K562 (cell line): ENCODE results near the gene OPTN. TPM values are rescaled to one million over a fixed set of nuclear protein-coding genes. Genes with fewer than 3 reads are reported as not detected.

Experiments
- ATAC-seq: fragments of 200-7000 bp; cut with Tn5 transposase; 3 replicates; pipeline ENCODE4 v1.9.1; 2020; ENCODE audit warnings: moderate library complexity
- BruUV-seq: library from RNA; stranded (reverse); fragments of 400-500 nt; replicated peaks from 2 replicates; lab custom pipeline; 2021; lab: Mats Ljungman, UMichigan
- CTCF ChIA-PET: fragments of 300-600 bp; formaldehyde crosslinking; extraction: SDS; loops from one replicate; lab custom pipeline; 2021; ENCODE audit warnings: low intra/inter-chr PET ratio; lab: Yijun Ruan, JAX
- POLR2A ChIA-PET: fragments of 300-600, 350-650 bp; sonication (Branson Sonifier 250); formaldehyde crosslinking; extraction: SDS; loops from one replicate; lab custom pipeline; 2021; ENCODE audit warnings: antibody characterized with exemption, inconsistent platforms; lab: Yijun Ruan, JAX
- DNase-seq, 4 experiments: peaks; one replicate each; pipeline versions ENCODE4 v3.0.0 to v3.0.0-alpha.2; 2011 to 2018; ENCODE audit warnings: low spot score in 3 of 4, mixed read lengths in 3 of 4; ENCODE audit errors: extremely low read depth in 1 of 4
- FAIRE-seq: peaks from 2 replicates; lab custom pipeline; 2011; peaks lifted over from hg19 to GRCh38; lab: Jason Lieb, UNC
- H2AFZ ChIP-seq: 2 replicates; pipeline ENCODE4 v1.6.0; 2011; ENCODE audit warnings: low read depth, low read length, control low read depth, inconsistent platforms
- H3K27ac ChIP-seq: fragments of 200-600 bp; 3 replicates; pipeline ENCODE4 v1.8.0; 2011; ENCODE audit warnings: low read depth, mild to moderate bottlenecking, control low read depth, inconsistent platforms, low read length, moderate library complexity, mixed read lengths; ENCODE audit errors: extremely low read depth
- H3K27me3 ChIP-seq, 2 experiments: fragments of 300-600 bp in 1 of 2; 2 replicates in 1 of 2; 3 replicates in 1 of 2; pipeline versions ENCODE4 v1.6.0 to v1.8.0; 2011; ENCODE audit warnings: inconsistent platforms in 2 of 2, low read length in 2 of 2, mild to moderate bottlenecking in 1 of 2, mixed read lengths in 1 of 2, moderate library complexity in 1 of 2; ENCODE audit not compliant: control insufficient read depth in 2 of 2, insufficient read depth in 2 of 2
- H3K36me3 ChIP-seq: fragments of 300-600 bp; 3 replicates; pipeline ENCODE4 v1.8.0; 2011; ENCODE audit warnings: mild to moderate bottlenecking, low read length, inconsistent platforms; ENCODE audit not compliant: control insufficient read depth, insufficient read depth
- H3K4me1 ChIP-seq, 2 experiments: fragments of 200-600 bp in 1 of 2; replicated peaks in 1 of 2; 2 replicates in 1 of 2; 3 replicates in 1 of 2; pipeline versions ENCODE4 v1.5.1 to v1.8.0; 2011; ENCODE audit warnings: inconsistent platforms in 2 of 2, low read length in 2 of 2, mild to moderate bottlenecking in 1 of 2, mixed read lengths in 1 of 2, moderate library complexity in 1 of 2; ENCODE audit not compliant: control insufficient read depth in 2 of 2, insufficient read depth in 2 of 2
- H3K4me2 ChIP-seq: 2 replicates; pipeline ENCODE4 v1.6.1; 2011; ENCODE audit warnings: low read length, control low read depth, inconsistent platforms, mixed read lengths; ENCODE audit not compliant: insufficient read depth
- H3K4me3 ChIP-seq: fragments of 200-600 bp; sonication (generic), shearing (Covaris generic); 2 replicates; pipeline ENCODE4 v1.5.1; 2016; ENCODE audit warnings: control low read depth, inconsistent platforms
- H3K79me2 ChIP-seq: fragments of 200-600 bp; 3 replicates; pipeline ENCODE4 v1.8.0; 2011; ENCODE audit warnings: low read length, inconsistent platforms; ENCODE audit not compliant: control insufficient read depth, insufficient read depth
- H3K9ac ChIP-seq, 2 experiments: 2 replicates each; pipeline versions ENCODE4 v1.6.0 to v1.6.1; 2011; ENCODE audit warnings: low read depth in 2 of 2, low read length in 2 of 2, control low read depth in 1 of 2, inconsistent platforms in 1 of 2, mild to moderate bottlenecking in 1 of 2, mixed read lengths in 1 of 2; ENCODE audit not compliant: insufficient read depth in 1 of 2
- H3K9me1 ChIP-seq: one replicate; pipeline ENCODE4 v1.6.0; 2011; ENCODE audit warnings: inconsistent platforms, mild to moderate bottlenecking, low read length, moderate library complexity; ENCODE audit not compliant: control insufficient read depth, insufficient read depth
- H3K9me3 ChIP-seq: replicated peaks from 2 replicates; pipeline ENCODE4 v1.5.1; 2011; ENCODE audit warnings: low read depth, low read length, inconsistent platforms; ENCODE audit not compliant: control insufficient read depth, insufficient read depth
- H4K20me1 ChIP-seq: replicated peaks from 2 replicates; pipeline ENCODE4 v1.6.1; 2011; ENCODE audit warnings: low read length, inconsistent platforms, mixed read lengths; ENCODE audit not compliant: control insufficient read depth, insufficient read depth
- E2F4 ChIP-seq: sonication (generic); formaldehyde crosslinking; IDR thresholded peaks from 2 replicates; pipeline ENCODE4 v1.8.0; 2022; ENCODE audit warnings: mild to moderate bottlenecking, low read depth, missing genetic modification reagents
- EGR1 ChIP-seq: fragments of 450-650 bp; conservative IDR thresholded peaks from 2 replicates; pipeline ENCODE4 v1.6.1; 2017; ENCODE audit warnings: mild to moderate bottlenecking
- NFIC ChIP-seq: fragments of 450-650 bp; IDR thresholded peaks from 2 replicates; pipeline ENCODE4 v1.6.1; 2017; ENCODE audit warnings: mild to moderate bottlenecking, inconsistent platforms
- SP2 ChIP-seq: IDR thresholded peaks from 2 replicates; pipeline ENCODE4 v1.6.1; 2011; ENCODE audit warnings: mild to moderate bottlenecking, low read depth, low read length, moderate library complexity; ENCODE audit not compliant: poor library complexity, severe bottlenecking; ENCODE audit errors: extremely low read depth
- TARDBP ChIP-seq: fragments of 450-650 bp; IDR thresholded peaks from 2 replicates; pipeline ENCODE4 v1.6.1; 2016
- WGBS: fragments of 100-300 bp; shearing (Covaris generic); methylation state at CpG from one replicate; pipeline ENCODE4 v1.1.6; 2016; ENCODE audit warnings: low coverage, mixed read lengths; ENCODE audit not compliant: insufficient coverage; ENCODE audit errors: missing lambda C conversion rate; 5-methylcytosine and 5-hydroxymethylcytosine counted together
- in situ Hi-C: fragments of 300-500 bp; cut with MboI; formaldehyde crosslinking; loops from 4 replicates; pipeline ENCODE4 v1.15.0; 2018; ENCODE audit warnings: inconsistent platforms, mixed read lengths
- intact Hi-C: fragments of 100-400 bp; cut with micrococcal nuclease; formaldehyde crosslinking; loops from 2 replicates; pipeline ENCODE4 v1.14.2; 2022
- polyA plus RNA-seq, 8 experiments: library from polyadenylated mRNA; depleted of rRNA in 4 of 8; stranded (reverse) in 5 of 8; unstranded in 3 of 8; fragments of >200 nt; fragmentation: Nextera tagmentation in 2 of 8; fragmentation: Illumina TruSeq in 1 of 8; extraction: Ambion mirVana in 2 of 8; extraction: Trizol in 1 of 8; gene quantifications; 2 replicates each; pipeline versions ENCODE4 v1.2.1 to v1.2.3, GENCODE V29; 2011 to 2014; ENCODE audit warnings: inconsistent platforms in 1 of 8, missing spikeins in 1 of 8
- total RNA-seq, 7 experiments: library from RNA; depleted of rRNA in 6 of 7; stranded (reverse); fragments of >200 nt in 6 of 7; fragmentation: Illumina TruSeq in 2 of 7; extraction: Trizol in 2 of 7; gene quantifications; 2 replicates each; pipeline versions ENCODE4 v1.2.1 to v1.2.3, GENCODE V29; 2011 to 2021; ENCODE audit warnings: low replicate concordance in 1 of 7

OPTN gene
- total and polyA plus RNA-seq, 9 of the 15 experiments (the other 6 are each of a cell fraction or from before 2014, with no cell fraction given): 2.2 to 6.8 (median 5.0) TPM

GRCh38 chr10:13079776-13080050 is 20.2 kb upstream of the OPTN start:
- WGBS: 0% methylated on average over 2 of the region's 2 CpGs
- BruUV-seq: no TSS peak
- no peak for DNase-seq
- POLR2A ChIA-PET: no interaction called here
- Histone ChIP-seq H3K4me2 (no peak overlapping the region), H3K79me2 (no peaks in the 10 kb centered on the region), H2AFZ (no peak overlapping the region), H3K27ac (no peak overlapping the region), H4K20me1 (no peaks in the 10 kb centered on the region), H3K36me3 (no peaks in the 10 kb centered on the region), H3K4me1 (no peaks in the 10 kb centered on the region), H3K27me3 (no peaks in the 10 kb centered on the region; a peak in 1 of 5 replicates), H3K9ac (no peak overlapping the region), H3K9me1 (no peaks in the 10 kb centered on the region), H3K9me3 (peaks cover 5% of the 10 kb centered on the region), H3K4me3 (no peak overlapping the region)
- CTCF ChIA-PET: no interaction called here
- no peak for FAIRE-seq
- TF ChIP-seq NFIC (peak; percentile 91), EGR1 (peak; percentile 28; the same call in 1 of the 2 replicates), E2F4 (CRISPR knock-in tag) (no peak)
- in situ Hi-C loops (loop anchor here (10.0 kb wide), 2 partner anchors 365 to 815 kb away; no protein-coding TSS in a partner anchor), intact Hi-C loops (loop anchor here (10.0 kb wide), 2 partner anchors 175 to 295 kb away; no protein-coding TSS in a partner anchor)
- no peak for ATAC-seq

- TF ChIP-seq SP2 (peak; percentile 11), TARDBP (no peak)
- POLR2A ChIA-PET: no interaction called here
- in situ Hi-C loops (loop anchor here (10.0 kb wide), 1 partner anchor 816 kb away; no protein-coding TSS in a partner anchor), intact Hi-C loops (no loop called here)
- no peaks in the 10 kb centered on the region for H3K9me1 ChIP-seq
- no peaks in the 10 kb centered on the region for H3K36me3 ChIP-seq
- no peaks in the 10 kb centered on the region for H4K20me1 ChIP-seq
- 23% methylated on average over 6 of the region's 7 CpGs for WGBS
- no peaks in the 10 kb centered on the region for H3K79me2 ChIP-seq
- no TSS peak for BruUV-seq
- no peak overlapping the region for H3K4me2 ChIP-seq
- no peaks in the 10 kb centered on the region; a peak in 1 of 5 replicates for H3K27me3 ChIP-seq
- FAIRE-seq: no peak
- H3K27ac ChIP-seq: no peak overlapping the region
- no peak overlapping the region for H3K4me3 ChIP-seq
- no peak for DNase-seq
- no peaks in the 10 kb centered on the region for H3K4me1 ChIP-seq
- H2AFZ ChIP-seq: no peak overlapping the region
- ATAC-seq: peak; percentile 51; the same call in 2 of the 3 replicates
- H3K9me3 ChIP-seq: peaks cover 5% of the 10 kb centered on the region
- no peak overlapping the region for H3K9ac ChIP-seq
- CTCF ChIA-PET: no interaction called here
Measured at GRCh38 chr10:13080643-13081042, 19.3 kb upstream of the OPTN start.
